Gastroesophageal sphincter (tissue), 3 donors: ENCODE data around the gene SLFN11.

Experiments
- CTCF ChIP-seq, 4 experiments: fragments of 200-600 bp in 2 of 4; fragments of 450-650 bp in 2 of 4; sonication (generic) in 1 of 4; IDR thresholded peaks; one replicate each; pipeline ENCODE4 v1.5.1; 2017 to 2019; ENCODE audit warnings: antibody characterized with exemption in 4 of 4, mild to moderate bottlenecking in 2 of 4, moderate library complexity in 2 of 4
- EP300 ChIP-seq: sonication (generic); formaldehyde crosslinking; IDR thresholded peaks from one replicate; pipeline ENCODE4 v1.6.1; 2017; ENCODE audit warnings: antibody characterized with exemption, mild to moderate bottlenecking
- POLR2A ChIP-seq, 2 donors: fragments of 450-650 bp; IDR thresholded peaks; one replicate each; pipeline ENCODE4 v1.6.1; 2017; ENCODE audit warnings: antibody characterized with exemption in 2 of 2, mild to moderate bottlenecking in 2 of 2, moderate library complexity in 1 of 2
- POLR2AphosphoS5 ChIP-seq: sonication (generic); formaldehyde crosslinking; IDR thresholded peaks from one replicate; pipeline ENCODE4 v1.6.1; 2017; ENCODE audit warnings: antibody characterized with exemption

DNA sequence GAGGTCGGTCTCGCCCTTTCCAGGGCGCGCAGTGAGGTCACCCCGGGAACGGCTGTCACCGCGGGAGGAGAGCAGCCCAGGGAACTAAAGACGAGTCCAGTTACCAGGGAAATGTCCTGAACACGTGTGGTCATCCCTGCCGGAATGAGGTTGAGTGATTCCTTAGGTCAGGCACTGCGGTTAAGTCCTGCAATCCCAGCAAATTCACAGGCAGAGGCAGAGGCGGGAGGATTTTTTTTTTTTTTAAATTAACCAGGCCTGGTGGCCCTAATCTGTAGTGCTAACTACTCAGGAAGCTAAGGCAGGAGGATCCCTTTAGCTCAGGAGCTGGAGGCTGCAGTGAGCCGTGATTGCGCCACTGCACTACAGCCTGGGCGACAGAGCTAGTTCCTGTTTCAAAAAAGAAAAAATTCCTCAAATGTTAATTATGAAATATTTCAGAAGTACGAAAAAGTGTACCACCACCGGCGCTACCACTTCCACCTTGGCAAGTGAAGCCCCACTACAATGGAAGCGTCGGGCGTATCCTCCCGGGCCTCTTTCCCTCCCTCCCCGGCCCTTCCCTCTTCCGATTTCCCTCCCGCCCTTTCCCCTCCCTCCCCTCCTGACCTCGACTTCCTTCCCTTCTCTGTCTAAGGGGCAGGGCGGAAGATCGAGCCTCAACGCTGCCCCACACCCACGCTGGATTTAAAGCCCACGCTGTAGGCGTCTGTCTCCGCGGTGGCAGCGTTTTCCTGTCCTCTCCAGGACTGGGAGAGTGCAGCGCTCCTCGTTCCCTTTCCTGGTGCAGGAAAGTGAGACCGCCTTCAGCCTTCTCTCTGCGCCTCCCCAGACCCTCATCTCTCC lies 27.3 kb downstream of the SLFN11 start:
- peak in 2 of 4 experiments; percentile 3 to 13 for TF ChIP-seq CTCF (IDR thresholded peaks at IDR 0.05)
- no peak for TF ChIP-seq EP300
- no peak for TF ChIP-seq POLR2A (IDR thresholded peaks at IDR 0.05)
- peak; percentile 12 for TF ChIP-seq POLR2AphosphoS5
